ENCODE data around the gene USB1.
A peak's percentile ranks its signal among the peaks of the same experiment; 100 is the strongest.
"Not testable (repeated sequence)": the region's sequence is repeated elsewhere in the genome, so short reads cannot be mapped to it uniquely, and the experiment has no call there.

Gene USB1

DNA sequence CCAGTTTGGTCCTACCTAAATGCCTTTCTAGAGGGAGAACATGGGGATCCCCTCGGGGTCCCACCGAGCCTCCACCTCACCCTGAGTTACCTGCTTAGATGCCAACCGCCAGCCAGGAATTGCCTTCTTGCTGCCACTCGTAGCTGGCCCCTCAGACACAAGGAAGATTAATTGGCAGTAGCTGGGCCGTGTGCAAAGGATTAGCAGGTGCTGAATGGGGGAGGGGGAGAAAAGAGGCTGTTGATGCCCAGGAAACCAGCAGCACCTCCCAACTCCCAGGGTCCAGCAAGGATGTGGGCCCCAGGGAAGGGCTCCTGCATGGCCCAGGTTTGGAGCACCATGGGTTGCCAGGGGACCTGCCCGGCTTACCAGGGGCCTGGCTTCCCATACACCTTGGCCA lies 30.2 kb upstream of the USB1 start, which contains the start of gene CNGB1:
CNGB1 (minus strand) TSS at position 159 of the 400 bp plus-strand sequence. CDS start 3,842 bp downstream, outside the sequence.
- DNase-seq, result no peak

DNA sequence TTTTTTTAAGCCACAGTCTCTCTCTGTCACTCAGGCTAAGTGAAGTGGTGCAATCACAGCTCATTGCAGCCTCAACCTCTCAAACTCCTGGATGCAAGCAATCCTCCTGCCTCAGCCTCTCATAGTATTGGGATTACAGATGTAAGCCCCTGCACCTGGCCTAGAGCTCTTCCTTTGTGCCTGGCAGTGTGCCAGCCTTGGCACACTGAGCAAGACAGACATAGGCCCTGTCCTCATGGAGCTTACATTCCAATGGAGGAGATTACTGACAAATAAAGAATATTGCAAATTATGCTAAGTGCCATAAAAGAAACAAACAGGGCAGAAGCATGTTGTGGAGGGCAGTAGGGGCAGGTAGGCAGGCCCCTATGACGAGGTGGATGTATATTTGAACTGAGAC lies 29.4 kb upstream of the USB1 start:
- DNase-seq, result no peak

GRCh38 chr16:57972306-57972705 lies 28.9 kb upstream of the USB1 start:
- DNase-seq, result no peak

DNA sequence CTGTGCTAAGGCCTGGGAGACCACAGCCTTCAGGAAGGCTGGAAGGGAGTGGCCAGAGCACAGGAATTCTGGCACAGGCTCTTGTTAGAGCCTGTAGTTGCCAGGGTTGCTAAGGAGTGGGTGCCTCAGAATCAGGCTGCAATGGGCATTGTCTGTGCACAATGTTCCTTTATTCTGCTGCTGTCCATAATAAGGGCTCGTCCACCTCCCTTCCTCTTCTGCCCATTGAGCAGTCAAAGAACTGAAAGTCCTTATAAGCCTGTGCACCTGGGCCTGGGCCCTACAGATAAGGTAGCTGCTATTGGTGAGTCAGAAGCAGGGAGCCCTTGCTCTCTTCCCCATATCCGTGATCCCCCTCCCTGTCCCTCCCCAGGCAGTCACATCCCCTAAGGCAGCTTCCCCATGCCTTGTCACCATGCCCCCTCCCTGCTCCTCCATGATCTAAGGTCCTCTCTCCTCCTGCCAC lies 24.8 kb upstream of the USB1 start:
- DNase-seq, result no peak

- no peak for DNase-seq
Measured at GRCh38 chr16:57977418-57978069, 23.7 kb upstream of the USB1 start.

DNA sequence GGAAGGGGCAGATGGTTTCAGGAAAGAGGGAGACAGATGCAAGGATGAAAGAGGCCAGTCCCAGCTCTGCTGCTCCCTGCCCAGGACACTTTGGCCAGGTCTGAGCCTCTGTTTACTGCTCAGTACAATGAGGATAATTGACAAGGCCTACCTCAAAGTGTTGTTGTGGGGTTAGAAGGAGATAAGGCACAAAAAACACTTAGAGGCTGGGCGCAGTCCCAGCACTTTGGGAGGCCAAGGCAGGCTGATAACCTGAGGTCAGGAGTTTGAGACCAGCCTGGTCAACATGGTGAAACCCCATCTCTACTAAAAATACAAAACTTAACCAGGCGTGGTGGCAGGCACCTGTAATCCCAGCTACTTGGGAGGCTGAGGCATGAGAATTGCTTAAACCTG lies 23.1 kb upstream of the USB1 start:
- not testable (repeated sequence) for DNase-seq

DNA sequence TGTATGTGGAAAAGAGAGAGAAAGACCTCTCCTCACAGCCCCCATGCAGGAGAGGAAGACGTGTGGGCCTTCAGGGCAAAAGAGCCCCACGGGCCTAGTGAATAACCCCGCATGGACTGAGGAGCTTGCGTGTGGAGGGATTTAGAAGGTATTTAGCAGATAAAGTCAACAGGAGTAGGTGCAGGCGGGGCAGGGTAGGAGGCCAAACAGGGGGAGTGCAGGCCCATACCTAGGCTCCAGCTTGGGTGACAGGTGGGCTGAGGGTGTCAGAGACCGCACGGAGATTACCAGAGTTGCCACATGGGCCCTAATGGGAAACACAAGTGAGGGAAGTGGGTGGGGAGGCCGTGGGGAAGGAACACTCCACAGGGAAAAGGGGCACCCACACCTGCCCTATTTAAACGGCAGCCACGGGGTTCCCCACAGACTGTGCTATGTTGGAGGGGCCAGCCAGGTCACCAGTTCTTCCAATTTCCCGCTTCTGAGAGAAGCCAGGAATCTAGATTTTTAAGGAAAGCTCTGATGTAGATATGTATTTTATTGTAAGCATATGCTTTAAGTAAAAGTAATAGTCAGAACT lies 22.1 kb upstream of the USB1 start:
- no peak for DNase-seq

DNA sequence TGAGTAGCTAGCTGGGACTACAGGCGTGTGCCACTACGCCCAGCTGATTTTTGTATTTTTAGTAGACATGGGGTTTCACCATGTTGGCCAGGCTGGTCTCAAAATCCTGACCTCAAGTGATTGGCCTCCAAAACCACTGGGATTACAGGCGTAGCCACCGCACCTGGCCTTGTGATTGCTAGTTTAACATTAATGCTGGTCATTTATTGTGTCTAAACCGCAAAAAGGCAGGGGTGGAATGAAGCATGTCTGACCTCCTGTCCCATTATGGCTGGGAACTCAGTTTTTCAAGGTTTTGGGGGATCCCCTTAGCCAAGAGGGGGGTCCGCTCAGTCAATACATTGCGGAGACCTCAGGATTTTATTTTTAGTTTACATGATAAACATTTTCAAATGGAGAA lies 19.6 kb upstream of the USB1 start:
- DNase-seq, result no peak

- no peak for DNase-seq
Measured at GRCh38 chr16:57982385-57982784, 18.8 kb upstream of the USB1 start.

DNA sequence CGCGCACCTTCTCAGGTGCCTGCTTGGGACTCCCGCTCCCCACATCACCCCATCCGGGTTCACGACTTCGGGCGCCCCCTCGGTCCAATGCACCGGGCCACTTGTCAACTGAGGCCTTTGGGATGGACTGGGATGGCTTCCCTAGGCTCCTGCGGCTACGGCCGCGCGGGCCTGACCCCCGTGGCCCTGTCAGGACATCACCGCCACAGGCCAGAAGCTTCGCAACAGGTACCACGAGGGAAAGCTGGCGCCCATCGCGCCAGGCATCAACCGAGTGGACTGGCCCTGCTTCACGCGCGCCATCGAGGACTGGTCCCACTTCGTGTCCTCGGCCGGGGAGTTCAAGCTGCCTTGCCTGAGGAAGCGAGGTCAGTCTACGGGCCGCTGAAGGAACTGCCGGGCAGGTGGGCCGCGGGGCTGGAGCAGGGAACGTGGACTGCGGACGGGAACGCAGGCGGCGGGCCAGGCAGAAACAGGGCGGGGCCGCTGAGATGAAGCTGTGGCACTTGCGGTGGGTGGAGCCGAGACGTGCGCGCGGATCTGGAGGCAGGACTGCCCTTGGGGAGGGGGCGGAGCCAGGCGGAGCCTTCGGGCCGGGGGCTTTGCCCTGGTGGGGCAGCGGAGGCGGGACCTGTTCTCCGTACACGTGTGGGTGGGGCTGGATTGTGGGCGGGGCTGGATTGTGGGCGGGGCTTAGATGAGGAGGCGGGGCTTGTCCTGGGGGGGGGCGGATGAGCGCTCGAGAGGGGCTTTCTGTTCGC lies 16.6 kb upstream of the USB1 start:
- peak; percentile 92 for DNase-seq

GRCh38 chr16:57985204-57986181 lies 15.7 kb upstream of the USB1 start:
- DNase-seq, result no peak

DNA sequence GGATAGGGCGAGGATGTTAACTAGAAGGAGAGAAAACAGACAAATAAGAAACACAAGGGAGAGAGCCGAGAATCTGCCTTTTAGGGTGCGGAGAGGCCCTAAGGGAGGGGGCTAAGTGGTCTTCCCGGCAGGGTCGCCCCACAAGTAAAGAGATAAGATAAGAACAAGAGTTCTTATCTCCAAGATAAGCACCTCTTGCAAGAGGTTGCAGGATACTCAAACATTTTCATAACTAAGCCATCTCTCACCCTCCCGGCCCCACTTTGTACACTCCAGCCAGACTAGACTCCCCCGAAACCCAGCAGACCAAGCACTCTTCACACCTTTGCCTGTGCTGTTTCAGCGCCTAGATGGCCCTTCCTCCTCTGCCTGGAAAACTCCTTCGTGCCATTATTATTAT lies 15.0 kb upstream of the USB1 start:
- DNase-seq, result no peak

- DNase-seq, result no peak
Measured at GRCh38 chr16:57987441-57988177, 13.6 kb upstream of the USB1 start.

DNA sequence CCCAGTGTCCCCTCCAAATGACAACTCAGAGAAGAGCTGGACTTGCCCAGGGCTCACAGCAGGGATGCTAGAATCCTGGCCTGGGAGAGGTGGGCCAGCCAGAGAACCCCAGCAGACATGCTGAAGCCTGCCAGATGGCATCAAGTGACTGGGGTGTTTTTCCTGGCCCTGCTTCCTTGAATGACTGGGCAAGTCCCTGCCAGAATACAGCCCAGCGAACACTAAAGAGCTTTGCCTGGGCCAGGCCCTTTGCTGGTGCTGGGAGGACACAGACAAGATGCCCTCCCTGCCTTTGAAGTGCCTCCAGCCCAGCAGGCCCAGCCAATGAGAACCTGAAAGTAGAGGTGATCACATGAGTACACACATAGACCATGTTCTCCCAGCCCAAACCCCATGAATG lies 12.3 kb upstream of the USB1 start:
- DNase-seq, result no peak

GRCh38 chr16:57991551-57992059 lies 9.6 kb upstream of the USB1 start:
- DNase-seq, result no peak

GRCh38 chr16:57992084-57992483 lies 9.1 kb upstream of the USB1 start:
- DNase-seq, result no peak

GRCh38 chr16:57993438-57993837 lies 7.8 kb upstream of the USB1 start:
- DNase-seq, result no peak

GRCh38 chr16:57993897-57994296 lies 7.3 kb upstream of the USB1 start:
- no peak for DNase-seq

DNA sequence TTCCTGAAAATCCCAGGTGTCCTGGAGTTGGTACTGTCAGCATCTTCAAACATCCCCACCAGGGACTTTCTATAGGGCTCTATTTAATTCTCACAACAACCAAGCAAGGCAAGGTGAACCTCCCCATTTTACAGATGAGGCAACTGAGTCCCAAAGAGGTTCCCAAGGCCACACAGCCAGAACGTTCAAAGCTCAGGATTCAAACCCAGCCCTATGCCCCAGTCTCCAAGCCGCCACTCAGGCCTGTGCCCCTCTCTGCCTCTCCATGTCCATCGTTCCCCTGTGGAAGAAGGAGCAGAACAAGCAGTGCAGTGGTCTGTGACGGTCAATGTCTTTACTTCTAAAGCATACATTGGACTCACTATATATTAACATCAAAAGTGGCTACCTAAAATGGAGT lies 6.8 kb upstream of the USB1 start:
- DNase-seq, result no peak

DNA sequence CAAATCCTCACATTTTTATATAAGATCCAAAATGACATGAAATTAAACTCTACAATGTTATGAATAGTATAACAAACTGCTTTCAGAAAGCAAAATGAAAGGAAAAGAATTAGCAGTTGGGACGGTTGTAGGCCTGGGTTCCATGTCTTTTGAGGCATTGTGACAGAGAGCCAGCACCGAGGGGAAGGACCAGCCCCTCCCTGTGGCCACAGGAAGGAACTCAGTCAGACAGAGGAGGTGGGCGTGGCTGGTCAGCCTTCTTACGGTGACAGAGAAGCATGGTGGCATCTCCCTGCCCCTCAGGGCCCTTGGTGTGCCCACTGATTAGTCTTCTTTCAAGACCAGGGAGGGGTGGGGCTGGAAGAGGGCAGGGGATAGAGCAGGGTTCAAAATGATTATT lies 6.4 kb upstream of the USB1 start:
- peak; percentile 50 for DNase-seq

- no peak for DNase-seq
Measured at GRCh38 chr16:57995721-57996405, 5.3 kb upstream of the USB1 start.

All from activated naive CD4-positive, alpha-beta T cell treated with Interleukin-2 at 50 U/mL for 16 hours (primary cell).